CD8-positive, alpha-beta memory T cell (primary cell): ENCODE data around the gene CDC14A. TPM values are rescaled to one million over a fixed set of nuclear protein-coding genes. Genes with fewer than 3 reads are reported as not detected.

Experiments used
- CTCF ChIA-PET: fragments of 350-600 bp; sonication (Branson Sonifier 250); formaldehyde crosslinking; loops from one replicate; lab custom pipeline; 2021; ENCODE audit warnings: antibody characterized with exemption; lab: Charles Lee
- POLR2A ChIA-PET: fragments of 350-600 bp; sonication (Branson Sonifier 250); formaldehyde crosslinking; loops from one replicate; lab custom pipeline; 2021; ENCODE audit warnings: antibody characterized with exemption; lab: Charles Lee
- DNase-seq, 5 donors: peaks; one replicate each; pipeline versions ENCODE4 v3.0.0 to v3.0.0-alpha.2; 2020 to 2022; ENCODE audit warnings: mixed read lengths in 1 of 5
- H3K27ac ChIP-seq: one replicate; pipeline ENCODE4 v1.7.0; 2013; ENCODE audit warnings: low read depth, mild to moderate bottlenecking, low read length, moderate library complexity
- H3K27me3 ChIP-seq: 2 replicates; pipeline ENCODE4 v1.7.0; 2013; ENCODE audit warnings: low read length, mild to moderate bottlenecking; ENCODE audit not compliant: insufficient read depth, poor library complexity, severe bottlenecking
- H3K36me3 ChIP-seq: 2 replicates; pipeline ENCODE4 v1.7.0; 2013; ENCODE audit warnings: mild to moderate bottlenecking, low read length, moderate library complexity; ENCODE audit not compliant: insufficient read depth
- H3K4me1 ChIP-seq: 2 replicates; pipeline ENCODE4 v1.7.0; 2013; ENCODE audit warnings: mild to moderate bottlenecking, low read length, moderate library complexity; ENCODE audit not compliant: insufficient read depth
- H3K4me3 ChIP-seq: 2 replicates; pipeline ENCODE4 v1.7.0; 2013; ENCODE audit warnings: mild to moderate bottlenecking, low read length
- H3K9me3 ChIP-seq: 2 replicates; pipeline ENCODE4 v1.7.0; 2013; ENCODE audit warnings: mild to moderate bottlenecking, low read length
- H3K27ac Mint-ChIP-seq, 8 donors: one replicate each; pipeline ENCODE4 v1.8.0; 2020 to 2021; ENCODE audit warnings: mixed read lengths in 8 of 8, mild to moderate bottlenecking in 6 of 8, inconsistent platforms in 3 of 8, moderate library complexity in 3 of 8
- H3K27me3 Mint-ChIP-seq, 2 donors: one replicate each; pipeline ENCODE4 v1.8.0; 2020 to 2021; ENCODE audit warnings: mixed read lengths in 2 of 2, mild to moderate bottlenecking in 1 of 2, moderate library complexity in 1 of 2
- H3K36me3 Mint-ChIP-seq, 3 donors: one replicate each; pipeline ENCODE4 v1.8.0; 2020 to 2021; ENCODE audit warnings: mixed read lengths in 3 of 3, inconsistent platforms in 1 of 3, mild to moderate bottlenecking in 1 of 3
- H3K4me1 Mint-ChIP-seq, 3 donors: one replicate each; pipeline ENCODE4 v1.8.0; 2020 to 2021; ENCODE audit warnings: mixed read lengths in 3 of 3, inconsistent platforms in 1 of 3, mild to moderate bottlenecking in 1 of 3
- H3K4me3 Mint-ChIP-seq, 7 donors: one replicate each; pipeline ENCODE4 v1.8.0; 2020 to 2021; ENCODE audit warnings: mixed read lengths in 7 of 7, mild to moderate bottlenecking in 6 of 7, moderate library complexity in 4 of 7, inconsistent platforms in 2 of 7
- H3K9me3 Mint-ChIP-seq, 5 donors: one replicate each; pipeline ENCODE4 v1.8.0; 2020 to 2022; ENCODE audit warnings: mixed read lengths in 5 of 5, mild to moderate bottlenecking in 3 of 5, moderate library complexity in 2 of 5, inconsistent platforms in 1 of 5
- polyA plus RNA-seq: library from polyadenylated mRNA; unstranded; fragments of 300-500 nt; fragmentation: Illumina TruSeq; gene quantifications from one replicate; pipeline ENCODE4 v1.2.3, GENCODE V29; 2021
- total RNA-seq, 2 experiments: library from RNA; stranded (reverse); gene quantifications; one replicate each; pipeline ENCODE4 v1.2.3, GENCODE V29; 2021

CDC14A gene
- total and polyA plus RNA-seq, 3 experiments from 2014 or later = 25.4 to 36.4 (median 27.9) TPM

DNA sequence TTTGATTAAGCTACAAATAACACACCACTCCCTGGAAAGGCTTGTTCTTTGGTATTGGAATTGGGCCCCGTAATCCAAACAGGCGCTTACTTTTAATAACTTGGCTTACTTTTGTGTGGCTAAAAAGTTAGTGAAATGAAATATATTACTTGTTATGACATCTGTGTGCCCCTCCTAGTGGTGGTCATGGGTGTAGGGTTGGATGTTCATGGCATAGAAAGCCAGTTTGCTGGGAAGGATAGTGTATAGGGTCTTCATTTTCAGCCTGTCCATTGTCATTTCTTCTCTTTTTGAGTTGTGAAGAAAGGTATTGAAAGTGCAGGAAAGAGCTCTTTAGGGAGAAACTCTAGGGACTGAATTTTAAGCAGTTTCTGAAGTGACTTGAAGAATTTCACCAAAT lies 5.9 kb downstream of the CDC14A start:
- Mint-ChIP-seq H3K27me3 (peaks cover 0 to 2% of the 10 kb centered on the region in 2 donors), H3K27ac (peak overlapping the region in 7 of 8 donors; percentile 65 to 91 (median 76)), H3K4me3 (peak overlapping the region; percentile 55 to 97 (median 75)), H3K36me3 (peaks cover 23 to 86% (median 34%) of the 10 kb centered on the region in 3 donors), H3K4me1 (peaks cover 83 to 95% (median 91%) of the 10 kb centered on the region in 3 donors), H3K9me3 (no peaks in the 10 kb centered on the region)
- Histone ChIP-seq H3K36me3 (peaks cover 3% of the 10 kb centered on the region), H3K4me3 (no peak overlapping the region), H3K9me3 (no peaks in the 10 kb centered on the region), H3K4me1 (peaks cover 82% of the 10 kb centered on the region), H3K27me3 (no peaks in the 10 kb centered on the region), H3K27ac (no peak overlapping the region)
- POLR2A ChIA-PET = interaction anchor here (0.7 to 1.6 kb wide), 2 partner anchors 34 to 121 kb away, joined by 3 to 6 read pairs; no protein-coding TSS in a partner anchor
- CTCF ChIA-PET = interaction anchor here (0.6 to 2.2 kb wide), 12 partner anchors 8 to 120 kb away, joined by 3 to 10 read pairs (median 4); no protein-coding TSS in a partner anchor
- DNase-seq = peak in 2 of 5 donors; percentile 24 to 49

- Mint-ChIP-seq H3K4me1 (peaks cover 84 to 98% (median 95%) of the 10 kb centered on the region in 3 donors), H3K27me3 (no peaks in the 10 kb centered on the region), H3K9me3 (no peaks in the 10 kb centered on the region), H3K27ac (peak overlapping the region in 7 of 8 donors; percentile 44 to 89 (median 75)), H3K36me3 (peaks cover 23 to 81% (median 34%) of the 10 kb centered on the region in 3 donors), H3K4me3 (peak overlapping the region; percentile 27 to 73 (median 64))
- Histone ChIP-seq H3K9me3 (no peaks in the 10 kb centered on the region), H3K4me1 (peaks cover 81% of the 10 kb centered on the region), H3K27ac (no peak overlapping the region), H3K36me3 (peaks cover 3% of the 10 kb centered on the region), H3K4me3 (no peak overlapping the region), H3K27me3 (no peaks in the 10 kb centered on the region)
- POLR2A ChIA-PET = interaction anchor here (0.5 to 1.6 kb wide), 2 partner anchors 33 to 98 kb away, joined by 3 read pairs; no protein-coding TSS in a partner anchor
- CTCF ChIA-PET = interaction anchor here (0.9 to 1.7 kb wide), 8 partner anchors 9 to 104 kb away, joined by 3 to 6 read pairs (median 4); no protein-coding TSS in a partner anchor
- DNase-seq = no peak
Observed at GRCh38 chr1:100359139-100359538, 6.8 kb downstream of the CDC14A start.

GRCh38 chr1:100360790-100361510 lies 8.6 kb downstream of the CDC14A start:
- Mint-ChIP-seq H3K27ac (peak overlapping the region; percentile 24 to 88 (median 65)), H3K4me3 (peak overlapping the region in 6 of 7 donors; percentile 29 to 76 (median 44)), H3K9me3 (no peaks in the 10 kb centered on the region), H3K27me3 (no peaks in the 10 kb centered on the region), H3K36me3 (peaks cover 19 to 81% (median 24%) of the 10 kb centered on the region in 3 donors), H3K4me1 (peaks cover 84 to 97% (median 95%) of the 10 kb centered on the region in 3 donors)
- no peak for DNase-seq
- H3K27ac ChIP-seq = peak overlapping the region; percentile 27
- no peak overlapping the region for H3K4me3 ChIP-seq
- H3K36me3 ChIP-seq = peaks cover 3% of the 10 kb centered on the region
- CTCF ChIA-PET = interaction anchor here (1.0 kb wide), 1 partner anchor 98 kb away, joined by 3 read pairs; no protein-coding TSS in a partner anchor
- POLR2A ChIA-PET = interaction anchor here (1.2 kb wide), 1 partner anchor 8 kb away, joined by 3 read pairs; the partner anchor contains the start of gene CDC14A
- no peaks in the 10 kb centered on the region for H3K9me3 ChIP-seq
- no peaks in the 10 kb centered on the region for H3K27me3 ChIP-seq
- peaks cover 81% of the 10 kb centered on the region for H3K4me1 ChIP-seq

DNA sequence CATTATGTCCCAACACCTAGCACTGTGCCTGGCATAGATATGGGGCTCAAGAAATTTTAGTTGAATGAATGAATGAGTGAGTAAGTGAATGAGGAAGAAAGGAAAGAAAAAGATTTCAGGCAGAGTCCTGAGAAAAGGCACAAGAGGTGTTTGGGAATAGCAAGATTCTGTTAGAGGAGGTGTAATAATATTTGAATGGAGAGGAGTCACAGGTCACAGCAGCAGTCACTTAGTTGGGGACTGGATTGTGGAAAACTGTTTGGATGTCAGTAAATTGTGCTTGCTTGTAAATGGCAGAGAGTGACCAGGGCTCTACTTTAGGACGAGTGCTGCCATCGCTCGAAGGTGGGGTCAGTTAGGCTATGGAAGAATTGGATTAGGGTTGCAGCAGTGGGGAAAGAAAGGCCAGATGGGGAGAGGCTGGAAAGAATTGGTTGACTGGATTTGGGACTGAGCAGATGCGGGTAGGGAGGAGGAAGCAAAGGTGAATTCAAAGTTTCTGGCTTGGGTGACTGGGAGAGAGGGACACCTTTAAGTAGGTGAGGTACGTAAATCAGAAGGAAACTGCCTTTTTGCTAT lies 9.3 kb downstream of the CDC14A start:
- ChIA-PET CTCF (no interaction called here), POLR2A (interaction anchor here (1.2 kb wide), 1 partner anchor 9 kb away, joined by 3 read pairs; the partner anchor contains the start of gene CDC14A)
- peaks cover 3% of the 10 kb centered on the region for H3K36me3 ChIP-seq
- peak overlapping the region in 6 of 7 donors; percentile 29 to 76 (median 44) for H3K4me3 Mint-ChIP-seq
- H3K27me3 Mint-ChIP-seq = no peaks in the 10 kb centered on the region
- peaks cover 81% of the 10 kb centered on the region for H3K4me1 ChIP-seq
- H3K27ac ChIP-seq = peak overlapping the region; percentile 27
- H3K4me3 ChIP-seq = no peak overlapping the region
- H3K9me3 ChIP-seq = no peaks in the 10 kb centered on the region
- H3K9me3 Mint-ChIP-seq = no peaks in the 10 kb centered on the region
- peaks cover 16 to 83% (median 21%) of the 10 kb centered on the region in 3 donors for H3K36me3 Mint-ChIP-seq
- H3K4me1 Mint-ChIP-seq = peaks cover 86 to 97% (median 95%) of the 10 kb centered on the region in 3 donors
- H3K27me3 ChIP-seq = no peaks in the 10 kb centered on the region
- no peak for DNase-seq
- H3K27ac Mint-ChIP-seq = peak overlapping the region; percentile 27 to 88 (median 65)

DNA sequence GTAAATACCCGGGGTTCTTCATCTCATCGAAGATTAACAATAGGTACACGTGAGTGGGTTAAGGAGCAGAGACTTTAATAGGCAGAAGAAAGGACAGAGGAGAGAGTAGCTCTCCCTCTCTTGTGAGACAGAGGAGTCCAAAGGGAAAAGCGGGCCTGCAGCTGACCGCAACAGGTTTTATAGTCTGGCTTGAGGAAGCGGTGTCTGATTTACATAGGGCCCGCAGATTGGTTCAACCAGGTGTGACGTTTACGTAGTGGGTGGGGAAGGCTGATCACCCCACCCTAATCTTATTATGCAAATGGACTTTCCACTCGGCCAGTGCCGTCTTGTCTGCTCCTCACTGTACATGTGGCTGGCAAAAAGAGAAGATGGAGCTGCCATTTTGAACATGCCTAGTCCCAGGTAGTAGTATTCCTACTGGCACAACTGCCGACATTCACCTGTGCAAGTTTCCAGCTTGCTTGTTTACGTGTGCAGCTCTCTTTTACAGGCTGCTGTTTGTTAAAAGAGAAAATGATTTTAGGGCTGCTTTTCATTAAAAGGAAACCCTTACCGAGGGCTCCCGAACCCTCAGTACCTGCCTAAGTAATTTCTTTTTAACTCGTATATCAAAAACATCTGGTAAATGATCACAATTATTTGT lies 10.6 kb downstream of the CDC14A start:
- Histone ChIP-seq H3K4me3 (no peak overlapping the region), H3K4me1 (peaks cover 74% of the 10 kb centered on the region), H3K36me3 (peaks cover 3% of the 10 kb centered on the region), H3K27me3 (no peaks in the 10 kb centered on the region), H3K9me3 (no peaks in the 10 kb centered on the region), H3K27ac (peak overlapping the region; percentile 59)
- ChIA-PET POLR2A (no interaction called here), CTCF (interaction anchor here (1.3 kb wide), 1 partner anchor 52 kb away, joined by 3 read pairs; no protein-coding TSS in a partner anchor)
- Mint-ChIP-seq H3K9me3 (no peaks in the 10 kb centered on the region), H3K4me1 (peaks cover 86 to 97% (median 95%) of the 10 kb centered on the region in 3 donors), H3K27me3 (no peaks in the 10 kb centered on the region), H3K4me3 (peak overlapping the region in 6 of 7 donors; percentile 6 to 77 (median 60)), H3K27ac (peak overlapping the region in 7 of 8 donors; percentile 62 to 93 (median 91)), H3K36me3 (peaks cover 12 to 84% (median 20%) of the 10 kb centered on the region in 3 donors)
- DNase-seq = peak in 3 of 5 donors; percentile 17 to 55 (median 55)

DNA sequence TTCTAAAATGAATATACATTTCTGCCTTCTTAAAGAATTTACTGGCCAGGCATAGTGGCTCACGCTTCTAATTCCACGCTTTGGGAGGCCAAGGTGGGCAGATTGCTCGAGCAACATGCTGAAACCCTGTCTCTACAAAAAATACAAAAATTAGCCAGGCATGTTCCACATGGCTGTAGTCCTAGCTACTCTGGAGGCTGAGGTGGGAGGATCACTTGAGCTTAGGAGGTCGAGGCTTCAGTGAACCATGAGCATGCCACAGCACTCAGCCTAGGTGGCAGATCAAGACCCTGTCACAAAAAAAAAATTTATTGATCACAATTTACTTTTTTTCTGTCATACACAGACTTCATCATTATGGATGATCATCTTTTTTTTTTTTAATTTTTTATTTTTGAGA lies 11.5 kb downstream of the CDC14A start:
- H3K4me3 ChIP-seq = no peak overlapping the region
- no peak for DNase-seq
- H3K27ac ChIP-seq = peak overlapping the region; percentile 34
- no peaks in the 10 kb centered on the region for H3K27me3 ChIP-seq
- H3K4me1 Mint-ChIP-seq = peaks cover 83 to 97% (median 95%) of the 10 kb centered on the region in 3 donors
- H3K9me3 Mint-ChIP-seq = no peaks in the 10 kb centered on the region
- H3K36me3 Mint-ChIP-seq = peaks cover 7 to 86% (median 23%) of the 10 kb centered on the region in 3 donors
- peaks cover 65% of the 10 kb centered on the region for H3K4me1 ChIP-seq
- H3K4me3 Mint-ChIP-seq = peak overlapping the region in 4 of 7 donors; percentile 22 to 76 (median 39)
- H3K27me3 Mint-ChIP-seq = no peaks in the 10 kb centered on the region
- H3K9me3 ChIP-seq = no peaks in the 10 kb centered on the region
- ChIA-PET CTCF (interaction anchor here (0.9 kb wide), 1 partner anchor 93 kb away, joined by 3 read pairs; no protein-coding TSS in a partner anchor), POLR2A (interaction anchor here (0.7 to 1.4 kb wide), 4 partner anchors 9 to 84 kb away, joined by 3 to 7 read pairs (median 3); no protein-coding TSS in a partner anchor)
- H3K36me3 ChIP-seq = peaks cover 3% of the 10 kb centered on the region
- H3K27ac Mint-ChIP-seq = peak overlapping the region in 5 of 8 donors; percentile 36 to 89 (median 75)

- Mint-ChIP-seq H3K9me3 (no peaks in the 10 kb centered on the region), H3K36me3 (peaks cover 13 to 82% (median 27%) of the 10 kb centered on the region in 3 donors), H3K27ac (peak overlapping the region; percentile 25 to 89 (median 83)), H3K4me1 (peaks cover 79 to 95% (median 93%) of the 10 kb centered on the region in 3 donors), H3K4me3 (peak overlapping the region; percentile 41 to 76 (median 69)), H3K27me3 (no peaks in the 10 kb centered on the region)
- ChIA-PET POLR2A (interaction anchor here (1.2 to 1.4 kb wide), 3 partner anchors 10 to 83 kb away, joined by 3 to 7 read pairs (median 3); no protein-coding TSS in a partner anchor), CTCF (interaction anchor here (0.9 to 1.6 kb wide), 2 partner anchors 12 to 92 kb away, joined by 3 to 6 read pairs; partner anchors contain the start of gene CDC14A)
- no peak overlapping the region for H3K4me3 ChIP-seq
- peak overlapping the region; percentile 1 for H3K27ac ChIP-seq
- H3K36me3 ChIP-seq = peaks cover 3% of the 10 kb centered on the region
- no peaks in the 10 kb centered on the region for H3K9me3 ChIP-seq
- no peak for DNase-seq
- peaks cover 56% of the 10 kb centered on the region for H3K4me1 ChIP-seq
- H3K27me3 ChIP-seq = no peaks in the 10 kb centered on the region
Observed at GRCh38 chr1:100364697-100365096, 12.4 kb downstream of the CDC14A start.
